ENCODE results near the gene GNAQ.
A peak's percentile ranks its signal among the peaks of the same experiment; 100 is the strongest.

GNAQ gene

GRCh38 chr9:77773381-77773780, 258.2 kb downstream of the GNAQ start:
- TF ChIP-seq CTCF (IDR thresholded peaks at IDR 0.05; ENCODE audit: insufficient read depth, low read depth, low read length, missing control alignments) = no peak
- no peak for DNase-seq (ENCODE audit: low read depth)
- H3K4me3 ChIP-seq (ENCODE audit: low read depth, low read length) = no peak overlapping the region

DNA sequence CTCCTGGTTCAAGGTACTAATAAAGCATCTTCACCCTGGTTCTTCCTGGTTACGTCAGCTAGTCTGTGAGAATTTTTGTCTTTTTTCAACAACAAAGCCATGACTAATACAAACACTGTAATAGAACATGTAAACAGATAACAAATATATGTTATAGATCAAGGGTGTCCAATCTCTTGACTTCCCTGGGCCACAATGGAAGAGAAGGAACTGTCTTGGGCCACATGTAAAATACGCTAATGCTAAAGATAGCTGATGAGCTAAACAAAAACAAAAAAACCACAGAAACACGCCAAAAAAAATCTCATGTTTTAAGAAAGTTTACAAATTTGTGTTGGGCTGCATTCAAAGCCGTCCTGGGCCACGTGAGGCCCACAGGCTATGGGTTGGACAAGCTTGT, 259.0 kb downstream of the GNAQ start:
- H3K4me3 ChIP-seq (ENCODE audit: low read depth, low read length) = no peak overlapping the region
- peak; percentile 4 for DNase-seq (ENCODE audit: low read depth)
- no peak for TF ChIP-seq CTCF (IDR thresholded peaks at IDR 0.05; ENCODE audit: insufficient read depth, low read depth, low read length, missing control alignments)

DNA sequence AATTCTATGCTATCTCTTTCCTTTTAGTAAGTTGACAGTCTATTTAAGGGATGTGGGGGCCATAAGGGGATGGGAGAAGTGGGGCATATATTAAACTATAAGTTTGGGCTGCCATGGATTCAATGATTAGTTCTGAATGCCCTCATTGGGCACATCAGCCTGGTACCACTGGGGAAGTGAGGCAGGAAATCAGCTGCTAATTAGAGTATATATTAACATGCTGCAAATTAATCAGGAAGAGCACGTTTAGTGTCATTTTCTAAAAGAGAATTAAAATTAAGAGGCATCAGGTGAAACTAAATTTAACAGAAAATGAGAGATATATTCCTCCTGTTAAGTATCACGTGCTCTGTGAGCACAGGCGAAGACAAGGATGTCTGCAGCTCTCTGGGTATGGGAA, 260.4 kb downstream of the GNAQ start:
- no peak overlapping the region for H3K4me3 ChIP-seq (ENCODE audit: low read depth, low read length)
- TF ChIP-seq CTCF (IDR thresholded peaks at IDR 0.05; ENCODE audit: insufficient read depth, low read depth, low read length, missing control alignments) = no peak
- DNase-seq (ENCODE audit: low read depth) = no peak

DNA sequence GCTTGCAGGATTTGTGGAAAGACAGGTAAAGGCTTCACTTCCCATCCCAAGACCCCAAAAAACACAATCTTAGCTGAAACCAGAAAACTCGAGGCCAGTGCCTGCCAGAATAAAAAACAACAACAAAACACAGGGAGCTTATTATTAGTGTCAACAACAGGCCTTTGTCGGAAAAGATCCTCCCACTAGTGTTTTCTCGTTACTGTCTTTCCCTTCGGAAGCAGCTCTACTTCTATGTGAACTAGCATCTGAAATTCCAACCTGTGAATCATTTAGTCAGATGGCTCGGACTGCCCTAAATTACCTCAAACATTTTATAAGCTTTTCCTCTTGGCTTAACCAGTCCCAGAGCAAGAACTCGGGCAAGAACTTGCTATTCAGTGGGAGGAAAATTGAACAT, 261.3 kb downstream of the GNAQ start:
- no peak overlapping the region for H3K4me3 ChIP-seq (ENCODE audit: low read depth, low read length)
- DNase-seq (ENCODE audit: low read depth) = no peak
- no peak for TF ChIP-seq CTCF (IDR thresholded peaks at IDR 0.05; ENCODE audit: insufficient read depth, low read depth, low read length, missing control alignments)

DNA sequence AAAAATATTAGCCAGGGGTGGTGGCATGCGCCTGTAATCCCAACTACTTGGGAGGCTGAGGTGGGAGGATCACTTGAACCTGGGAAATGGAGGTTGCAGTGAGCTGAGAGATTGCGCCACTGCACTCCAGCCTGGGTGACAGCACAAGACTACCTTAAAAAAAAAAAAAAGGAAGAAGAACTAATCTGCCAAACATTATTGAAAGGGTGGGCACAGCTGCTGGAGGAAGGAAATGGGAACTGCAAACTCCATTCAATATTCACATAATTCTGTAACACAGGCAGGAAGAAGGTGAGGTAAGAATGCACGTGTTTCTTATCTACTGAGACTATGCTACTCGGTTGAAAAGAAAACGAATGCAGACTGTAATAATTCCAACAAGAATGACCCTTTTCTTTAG, 262.4 kb downstream of the GNAQ start:
- no peak for DNase-seq (ENCODE audit: low read depth)
- TF ChIP-seq CTCF (IDR thresholded peaks at IDR 0.05; ENCODE audit: insufficient read depth, low read depth, low read length, missing control alignments) = no peak
- H3K4me3 ChIP-seq (ENCODE audit: low read depth, low read length) = no peak overlapping the region

- no peak for DNase-seq (ENCODE audit: low read depth)
- TF ChIP-seq CTCF (IDR thresholded peaks at IDR 0.05; ENCODE audit: insufficient read depth, low read depth, low read length, missing control alignments) = no peak
- no peak overlapping the region for H3K4me3 ChIP-seq (ENCODE audit: low read depth, low read length)
Observed at GRCh38 chr9:77766587-77766986, 265.0 kb downstream of the GNAQ start.

DNA sequence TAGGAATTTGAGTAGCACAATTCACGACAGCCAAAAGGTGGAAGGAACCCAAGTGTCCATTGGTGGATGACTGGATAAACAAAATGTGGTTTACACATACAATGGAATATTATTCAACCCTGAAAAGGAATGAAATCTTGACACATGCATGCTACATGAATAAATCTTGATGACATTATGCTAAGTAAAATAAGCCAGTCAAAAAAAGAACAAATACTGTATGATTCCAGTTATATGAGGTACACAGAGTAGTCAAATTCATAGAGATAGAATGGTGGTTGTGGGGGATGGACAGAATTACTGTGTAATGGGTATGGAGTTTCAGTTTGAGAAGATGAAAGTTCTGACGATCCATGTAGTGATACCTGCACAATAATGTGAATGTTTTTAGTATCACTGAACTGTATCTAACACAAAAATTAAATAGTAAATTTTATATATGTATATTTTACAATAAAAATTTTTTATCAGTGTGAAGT, 265.8 kb downstream of the GNAQ start:
- no peak overlapping the region for H3K4me3 ChIP-seq (ENCODE audit: low read depth, low read length)
- TF ChIP-seq CTCF (IDR thresholded peaks at IDR 0.05; ENCODE audit: insufficient read depth, low read depth, low read length, missing control alignments) = no peak
- DNase-seq (ENCODE audit: low read depth) = no peak
